ENCODE measurements around the gene DCAF10. TPM values are rescaled to one million over a fixed set of nuclear protein-coding genes. Genes with fewer than 3 reads are reported as not detected.

Gene DCAF10
- total and polyA plus RNA-seq, 2 of the 13 experiments (the other 11 are each of a cell fraction or from before 2014, with no cell fraction given), result 9.2 to 20.3 TPM

- in situ Hi-C loops (cut with HindIII; ENCODE audit: extremely low pct_ligation_motif_present, low pct_unique_long_range_greater_than_20kb) (no loop called here), intact Hi-C loops (cut with micrococcal nuclease; ENCODE audit: unreplicated experiment) (no loop called here)
- peaks cover 0 to 4% of the 10 kb centered on the region in 2 experiments; a peak in 1 of 5 replicates for H3K36me3 ChIP-seq (replicated peaks in 1 of 2; ENCODE audit: control insufficient read depth in 1 of 2, insufficient read depth in 2 of 2, low read length in 2 of 2)
- BruUV-seq (replicated peaks), result no TSS peak
- peaks cover 38% of the 10 kb centered on the region for H3K79me2 ChIP-seq (ENCODE audit: insufficient read depth, low read length)
- peaks cover 12% of the 10 kb centered on the region; the same call in 1 of the 2 replicates for H4K20me1 ChIP-seq (ENCODE audit: insufficient read depth, low read length)
- H3K4me2 ChIP-seq (ENCODE audit: low read depth, low read length), result no peak overlapping the region
- no peak overlapping the region for H2AFZ ChIP-seq (ENCODE audit: low read length)
- H3K9ac ChIP-seq (ENCODE audit: insufficient read depth, low read depth, low read length), result no peak overlapping the region
- POLR2A ChIA-PET, result no interaction called here
- no peaks in the 10 kb centered on the region for H3K27me3 ChIP-seq (ENCODE audit: control insufficient read depth in 1 of 2, insufficient read depth in 2 of 2, low read length in 2 of 2)
- no peak for FAIRE-seq
- peak; percentile 37; the same call in 1 of the 3 replicates for ATAC-seq
- CTCF ChIA-PET (ENCODE audit: low intra/inter-chr PET ratio, low total read pairs), result no interaction called here
- peaks cover 13% of the 10 kb centered on the region for H3K4me1 ChIP-seq (ENCODE audit: insufficient read depth, low read length)
- no peak for TF ChIP-seq ZFY (CRISPR knock-in tag; IDR thresholded peaks at IDR 0.05)
- TF ChIP-seq FOXA3 (CRISPR knock-in tag; IDR thresholded peaks at IDR 0.05), result no peak
- no peak for TF ChIP-seq ZNF337 (CRISPR knock-in tag; IDR thresholded peaks at IDR 0.05; ENCODE audit: borderline replicate concordance, low read depth)
- TF ChIP-seq NAIF1 (CRISPR knock-in tag; IDR thresholded peaks at IDR 0.05; ENCODE audit: borderline replicate concordance), result no peak
- no peak for TF ChIP-seq SOX6 (IDR thresholded peaks at IDR 0.05)
- TF ChIP-seq SOX6 (CRISPR knock-in tag; IDR thresholded peaks at IDR 0.05), result no peak
- no peak for TF ChIP-seq MLLT10 (CRISPR knock-in tag; IDR thresholded peaks at IDR 0.05)
- TF ChIP-seq ZNF12 (CRISPR knock-in tag; IDR thresholded peaks at IDR 0.05), result no peak
- TF ChIP-seq, protein P1, sequence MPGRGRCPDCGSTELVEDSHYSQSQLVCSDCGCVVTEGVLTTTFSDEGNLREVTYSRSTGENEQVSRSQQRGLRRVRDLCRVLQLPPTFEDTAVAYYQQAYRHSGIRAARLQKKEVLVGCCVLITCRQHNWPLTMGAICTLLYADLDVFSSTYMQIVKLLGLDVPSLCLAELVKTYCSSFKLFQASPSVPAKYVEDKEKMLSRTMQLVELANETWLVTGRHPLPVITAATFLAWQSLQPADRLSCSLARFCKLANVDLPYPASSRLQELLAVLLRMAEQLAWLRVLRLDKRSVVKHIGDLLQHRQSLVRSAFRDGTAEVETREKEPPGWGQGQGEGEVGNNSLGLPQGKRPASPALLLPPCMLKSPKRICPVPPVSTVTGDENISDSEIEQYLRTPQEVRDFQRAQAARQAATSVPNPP (CRISPR knock-in tag; IDR thresholded peaks at IDR 0.05), result no peak
- no peak for TF ChIP-seq SMAD1 (CRISPR knock-in tag; IDR thresholded peaks at IDR 0.05; ENCODE audit: borderline replicate concordance, low read depth)
- no peak for TF ChIP-seq ZNF138 (CRISPR knock-in tag; IDR thresholded peaks at IDR 0.05; ENCODE audit: low read depth)
- TF ChIP-seq RXRA (CRISPR knock-in tag; IDR thresholded peaks at IDR 0.05), result no peak
- TF ChIP-seq NFKB2 (CRISPR knock-in tag; IDR thresholded peaks at IDR 0.05; ENCODE audit: borderline replicate concordance), result no peak
- no peak for TF ChIP-seq HES4 (CRISPR knock-in tag; IDR thresholded peaks at IDR 0.05; ENCODE audit: borderline replicate concordance)
- no peak for TF ChIP-seq ZNF468 (CRISPR knock-in tag; IDR thresholded peaks at IDR 0.05)
- no peak for TF ChIP-seq STAG1 (CRISPR knock-in tag; IDR thresholded peaks at IDR 0.05)
- TF ChIP-seq ZNF275 (CRISPR knock-in tag; IDR thresholded peaks at IDR 0.05; ENCODE audit: borderline replicate concordance), result no peak
- TF ChIP-seq ZBTB34 (CRISPR knock-in tag; IDR thresholded peaks at IDR 0.05), result no peak
- TF ChIP-seq ZNF780A (CRISPR knock-in tag; IDR thresholded peaks at IDR 0.05), result no peak
- no peak for TF ChIP-seq HNRNPLL (IDR thresholded peaks at IDR 0.05; ENCODE audit: low read depth, low read length, poor library complexity, severe bottlenecking)
- no peak for TF ChIP-seq SRF (IDR thresholded peaks at IDR 0.05; ENCODE audit: low read depth, low read length)
- no peak overlapping the region for H3K27ac ChIP-seq (ENCODE audit: extremely low read length, insufficient read depth, low read length)
- DNase-seq (ENCODE audit: low spot score), result no peak
- no peak overlapping the region for H3K4me3 ChIP-seq (replicated peaks in 1 of 3; ENCODE audit: insufficient read depth in 1 of 3, low read depth in 2 of 3, low read length in 3 of 3)
- no peaks in the 10 kb centered on the region for H3K9me3 ChIP-seq (ENCODE audit: low read length)
- 83% methylated on average over 4 of the region's 4 CpGs for WGBS (ENCODE audit: low lambda C conversion rate)
Observed at GRCh38 chr9:37806271-37806670, 5.7 kb downstream of the DCAF10 start.

All from HepG2 (cell line).